ENCODE data around the gene IGDCC3. TPM values are rescaled to one million over a fixed set of nuclear protein-coding genes. Genes with fewer than 3 reads are reported as not detected.

Gene IGDCC3
- total and polyA plus RNA-seq, 2 of the 8 experiments (the other 6 are each of a cell fraction or from before 2014, with no cell fraction given) = 26.8 to 45.7 TPM

GRCh38 chr15:65278480-65278879, 99.3 kb downstream of the IGDCC3 start:
- no peak overlapping the region for H3K4me2 ChIP-seq (ENCODE audit: insufficient read depth in 1 of 2, low read depth in 2 of 2, low read length in 2 of 2)
- no peak overlapping the region for H3K18ac ChIP-seq (ENCODE audit: extremely low read depth, low read length)
- no peak overlapping the region for H2BK12ac ChIP-seq (ENCODE audit: low read depth, low read length)
- no peak overlapping the region for H3K9ac ChIP-seq (replicated peaks in 1 of 4; ENCODE audit: extremely low read depth in 1 of 4, low read depth in 3 of 4, low read length in 3 of 4)
- H3K4ac ChIP-seq (replicated peaks; ENCODE audit: insufficient read length, low read depth, low read length) = no peak overlapping the region
- WGBS, 2 experiments (ENCODE audit: extremely low coverage in 1 of 2, insufficient coverage in 1 of 2, insufficient read length in 1 of 2, insufficient replicate concordance in 2 of 2, low coverage in 1 of 2, low lambda C conversion rate in 2 of 2, missing lambda C conversion rate in 1 of 2) = 88% methylated on average over 1 of the region's 1 CpG; no CpG with 5 or more reads in 1 of the 2 experiments
- H3K9me3 ChIP-seq (ENCODE audit: insufficient read depth in 2 of 2, low read depth in 1 of 2, low read length in 1 of 2) = no peaks in the 10 kb centered on the region
- H2AK5ac ChIP-seq (ENCODE audit: low read depth, low read length) = no peak overlapping the region
- DNase-seq (ENCODE audit: low read depth in 1 of 2, low spot score in 2 of 2) = no peak
- CTCF ChIA-PET (ENCODE audit: partially characterized antibody) = interaction anchor here (0.7 to 11.1 kb wide), 9 partner anchors 7 to 88 kb away, joined by 3 to 114 read pairs (median 5); partner anchors contain the start of genes CILP and PARP16
- H3K23ac ChIP-seq (ENCODE audit: insufficient read length) = no peak overlapping the region
- no peak overlapping the region for H4K91ac ChIP-seq (replicated peaks; ENCODE audit: insufficient read length, low read length)
- no peak overlapping the region for H2BK15ac ChIP-seq (ENCODE audit: low read length)
- H3K79me2 ChIP-seq (ENCODE audit: control insufficient read depth in 1 of 2, insufficient read depth in 2 of 2, low read length in 2 of 2) = no peaks in the 10 kb centered on the region
- no peaks in the 10 kb centered on the region for H3K23me2 ChIP-seq (ENCODE audit: low read depth, low read length)
- no peak overlapping the region for H2BK20ac ChIP-seq (ENCODE audit: low read length)
- no peak overlapping the region for H4K8ac ChIP-seq (ENCODE audit: extremely low read depth, insufficient read depth, low read length)
- no peaks in the 10 kb centered on the region for H3K79me1 ChIP-seq (ENCODE audit: low read depth, low read length)
- H3K27me3 ChIP-seq (replicated peaks in 1 of 4; ENCODE audit: control insufficient read depth in 3 of 4, extremely low read depth in 1 of 4, insufficient read depth in 3 of 4, low read length in 3 of 4) = no peaks in the 10 kb centered on the region; a peak in 1 of 7 replicates
- POLR2A ChIA-PET (ENCODE audit: partially characterized antibody) = interaction anchor here (0.6 to 2.7 kb wide), 5 partner anchors 8 to 91 kb away, joined by 3 to 11 read pairs (median 3); partner anchors contain the start of gene PARP16
- H4K5ac ChIP-seq (ENCODE audit: insufficient read length, low read depth, low read length) = no peak overlapping the region
- peaks cover 0 to 1% of the 10 kb centered on the region in 2 experiments for H4K20me1 ChIP-seq (replicated peaks in 1 of 2; ENCODE audit: control insufficient read depth in 1 of 2, insufficient read depth in 2 of 2, low read length in 2 of 2)
- H2AFZ ChIP-seq (ENCODE audit: low read length) = no peak overlapping the region
- H2BK120ac ChIP-seq (replicated peaks; ENCODE audit: low read depth, low read length) = no peak overlapping the region
- no peak overlapping the region for H3K56ac ChIP-seq (replicated peaks; ENCODE audit: insufficient read length, low read depth, low read length)
- no peaks in the 10 kb centered on the region for H3K4me1 ChIP-seq (replicated peaks in 1 of 4; ENCODE audit: control insufficient read depth in 3 of 4, insufficient read depth in 4 of 4, low read length in 3 of 4)
- H3K27ac ChIP-seq (ENCODE audit: low read depth, low read length) = no peak overlapping the region
- H3K36me3 ChIP-seq (ENCODE audit: control insufficient read depth in 2 of 4, insufficient read depth in 4 of 4, low read length in 3 of 4) = no peaks in the 10 kb centered on the region
- H2BK5ac ChIP-seq (ENCODE audit: low read depth, low read length) = no peak overlapping the region
- no peak overlapping the region for H3K4me3 ChIP-seq (ENCODE audit: extremely low read depth in 1 of 4, insufficient read depth in 2 of 4, low read depth in 3 of 4, low read length in 4 of 4)
- no peak for FAIRE-seq
- H3K14ac ChIP-seq (ENCODE audit: insufficient read length) = no peak overlapping the region
- TF ChIP-seq GTF2F1 (IDR thresholded peaks at IDR 0.05; ENCODE audit: borderline replicate concordance, low read depth, low read length) = no peak
- TF ChIP-seq SRF (IDR thresholded peaks at IDR 0.05; ENCODE audit: low read depth, low read length) = no peak

All from H1 (cell line).